ENCODE results near the gene KHDRBS2. TPM values are rescaled to one million over a fixed set of nuclear protein-coding genes. Genes with fewer than 3 reads are reported as not detected.

The KHDRBS2 gene
- not detected in 2 replicates for total RNA-seq

DNA sequence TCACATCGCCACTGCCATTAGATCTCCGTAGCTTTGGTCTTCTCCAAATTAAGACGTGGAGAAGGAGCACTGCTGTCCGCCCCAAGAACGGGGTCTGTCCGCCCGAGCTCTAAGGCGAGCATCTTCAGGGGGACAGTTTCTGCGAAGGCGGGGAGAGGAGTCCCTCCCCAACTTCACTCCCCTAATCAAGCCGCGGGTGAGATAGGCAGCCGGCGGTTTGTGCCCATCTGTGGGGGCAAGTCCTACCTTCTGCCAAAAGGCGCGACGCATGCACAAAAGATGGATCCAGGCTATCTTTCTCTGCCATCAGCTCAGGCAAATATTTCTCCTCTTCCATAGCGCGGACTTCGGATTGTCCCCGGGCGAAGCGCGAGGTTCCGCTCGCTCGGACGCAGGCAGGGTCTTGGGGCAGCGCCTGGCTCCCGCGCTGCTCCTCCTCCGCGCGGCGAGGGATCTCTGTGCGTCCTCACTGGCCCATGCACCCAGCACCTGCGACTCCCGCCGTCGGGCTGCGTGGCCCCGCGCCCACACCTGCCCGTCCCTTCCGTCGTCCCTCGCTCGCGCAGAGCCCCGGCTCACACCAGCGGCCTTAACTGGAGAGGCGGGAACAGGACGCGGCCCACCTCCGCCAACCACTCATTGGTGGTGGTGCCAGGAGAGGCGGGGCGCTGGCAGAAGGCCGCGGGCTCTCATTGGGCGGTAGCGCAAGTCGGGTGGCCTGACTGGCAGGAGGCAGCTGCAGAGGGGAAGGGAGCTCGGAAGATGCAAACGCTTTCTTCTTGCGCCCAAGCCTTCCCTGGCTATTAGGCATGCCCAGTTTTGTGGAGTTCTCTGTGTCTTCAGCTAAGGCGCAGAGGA is at the start of gene KHDRBS2:
Gene KHDRBS2 (minus strand): TSS at position 614 of the 858 bp plus-strand sequence.

Measured in epithelial cell of alveolus of lung (primary cell).